GM18507 (cell line): ENCODE data around the gene CLIC2.
"Not testable (repeated sequence)": the region's sequence is repeated elsewhere in the genome, so short reads cannot be mapped to it uniquely, and the experiment has no call there.

Experiments
- DNase-seq: peaks from one replicate; pipeline ENCODE4 v3.0.0; 2011; ENCODE audit warnings: low read depth; ENCODE audit not compliant: insufficient read length; ENCODE audit errors: extremely low spot score
- FAIRE-seq: peaks from 2 replicates; lab custom pipeline; 2011; peaks lifted over from hg19 to GRCh38; lab: Jason Lieb, UNC

CLIC2 gene

GRCh38 chrX:155334486-155335336 lies at the start of gene CLIC2:
CLIC2 (minus strand) TSS chrX:155334614; CDS start chrX:155334427, 187 bp downstream.
- FAIRE-seq = no peak
- no peak for DNase-seq

GRCh38 chrX:155382529-155382967 lies 48.1 kb upstream of the CLIC2 start:
- not testable (repeated sequence) for DNase-seq, FAIRE-seq

- DNase-seq, FAIRE-seq: not testable (repeated sequence)
Observed at GRCh38 chrX:155381843-155382528, 47.6 kb upstream of the CLIC2 start, which contains the start of gene F8A2. F8A2 (plus strand) TSS chrX:155382095; CDS start chrX:155382115, 20 bp downstream.

DNA sequence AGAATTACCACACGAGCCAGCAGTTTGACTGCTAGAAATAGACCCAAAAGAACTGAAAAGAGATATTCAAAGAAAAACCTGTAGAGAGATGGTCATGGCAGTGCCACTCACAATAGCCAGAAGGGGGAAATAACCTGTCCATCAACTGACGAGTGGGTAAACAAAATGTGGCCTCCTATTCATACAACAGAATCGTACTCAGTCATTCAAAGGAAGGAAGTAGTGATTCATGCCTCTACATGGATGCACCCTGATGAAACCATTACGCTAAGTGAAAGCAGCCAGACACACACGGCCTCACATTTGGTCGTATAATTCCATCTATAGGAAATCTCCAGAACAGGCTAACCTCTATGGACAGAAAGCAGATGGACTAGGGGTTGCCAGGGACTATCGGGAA lies 45.4 kb upstream of the CLIC2 start:
- FAIRE-seq, DNase-seq: not testable (repeated sequence)

- not testable (repeated sequence) for FAIRE-seq, DNase-seq
Observed at GRCh38 chrX:155373777-155374458, 39.5 kb upstream of the CLIC2 start.

GRCh38 chrX:155363712-155364111 lies 29.3 kb upstream of the CLIC2 start:
- FAIRE-seq = not testable (repeated sequence)

GRCh38 chrX:155349448-155349847 lies 15.0 kb upstream of the CLIC2 start:
- not testable (repeated sequence) for FAIRE-seq, DNase-seq

More at GRCh38 chrX:155363712-155364111, 29.3 kb upstream of the CLIC2 start:
- not testable (repeated sequence) for DNase-seq

- FAIRE-seq, DNase-seq: not testable (repeated sequence)
Observed at GRCh38 chrX:155345689-155346088, 11.3 kb upstream of the CLIC2 start.

DNA sequence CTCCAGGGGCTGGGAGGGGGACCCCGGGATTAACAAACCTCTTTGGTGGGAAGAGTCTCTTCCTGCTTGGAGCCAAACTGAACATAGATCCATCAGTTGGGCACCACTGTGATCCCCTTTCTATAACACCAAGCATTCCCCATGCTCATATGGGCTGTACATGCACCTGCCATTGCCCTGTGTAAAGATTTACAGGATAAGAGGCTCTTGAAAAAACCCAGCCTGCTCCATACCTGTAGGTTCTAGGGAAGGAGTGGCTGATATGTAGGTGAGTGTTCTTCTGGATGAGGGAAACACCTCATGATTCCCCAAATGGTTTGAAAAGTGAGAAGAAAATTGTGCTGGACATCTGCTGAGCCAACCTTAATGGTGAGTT lies 911 bp upstream of the CLIC2 start:
- DNase-seq, FAIRE-seq: not testable (repeated sequence)

DNA sequence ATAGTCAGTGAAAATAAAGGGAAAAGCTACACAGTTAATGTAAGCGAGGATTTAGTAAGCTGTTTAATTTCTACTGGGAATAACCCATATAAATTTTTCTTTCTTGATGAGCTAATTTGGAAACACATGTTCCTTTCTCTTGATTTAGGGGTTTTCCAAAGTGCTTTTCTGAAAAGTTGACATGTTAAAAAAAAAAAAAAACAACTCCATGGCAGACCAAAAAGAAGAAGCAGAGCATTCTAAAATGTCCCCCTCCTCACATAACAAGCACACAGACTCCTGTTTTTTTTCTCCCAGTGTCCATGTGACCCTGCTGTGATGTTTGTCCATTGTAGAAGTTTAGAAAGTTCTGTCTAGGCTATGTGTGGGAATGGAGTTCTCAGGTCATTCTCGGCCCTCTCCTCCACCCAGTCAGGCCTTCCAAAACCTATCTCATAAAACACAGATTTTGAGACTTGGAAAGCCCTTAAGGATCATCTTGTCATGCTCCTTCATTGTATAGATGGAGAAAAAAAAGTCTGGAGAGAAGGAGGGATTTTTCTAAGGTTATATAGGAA lies 792 bp downstream of the CLIC2 start:
- FAIRE-seq = no peak
- DNase-seq = no peak

DNA sequence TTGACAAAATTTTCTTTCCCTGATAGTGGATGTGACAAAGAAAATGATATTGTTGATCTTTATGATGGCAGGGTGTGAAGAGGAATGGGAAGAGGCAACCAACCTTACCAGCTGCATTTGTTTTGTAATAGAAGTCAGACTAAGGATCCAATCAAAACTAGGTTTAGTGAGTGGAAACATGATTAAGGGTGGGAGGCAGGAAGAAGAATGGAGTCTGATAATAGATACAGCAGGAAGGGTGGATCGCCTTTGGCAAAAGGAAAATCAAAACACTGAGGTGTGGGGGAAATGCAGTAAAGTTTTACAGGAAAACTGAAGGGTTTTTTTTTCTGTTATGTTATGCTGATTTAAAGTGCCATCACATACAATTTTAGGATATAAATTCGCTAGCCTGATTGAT lies 3.4 kb downstream of the CLIC2 start:
- FAIRE-seq = no peak
- no peak for DNase-seq

GRCh38 chrX:155329293-155329692 lies 5.1 kb downstream of the CLIC2 start:
- peak; percentile 36 for FAIRE-seq
- DNase-seq = no peak

- DNase-seq (no peak), FAIRE-seq (peak; percentile 66)
Observed at GRCh38 chrX:155326610-155327009, 7.8 kb downstream of the CLIC2 start.

GRCh38 chrX:155314260-155314659 lies 20.2 kb downstream of the CLIC2 start:
- FAIRE-seq (no peak), DNase-seq (no peak)

GRCh38 chrX:155313766-155314165 lies 20.6 kb downstream of the CLIC2 start:
- FAIRE-seq = no peak
- DNase-seq = no peak

- FAIRE-seq (no peak), DNase-seq (no peak)
Observed at GRCh38 chrX:155293771-155294170, 40.6 kb downstream of the CLIC2 start.

GRCh38 chrX:155279873-155280272 lies 54.5 kb downstream of the CLIC2 start:
- no peak for DNase-seq
- FAIRE-seq = no peak

GRCh38 chrX:155270969-155271368 lies 63.4 kb downstream of the CLIC2 start:
- no peak for DNase-seq
- no peak for FAIRE-seq

DNA sequence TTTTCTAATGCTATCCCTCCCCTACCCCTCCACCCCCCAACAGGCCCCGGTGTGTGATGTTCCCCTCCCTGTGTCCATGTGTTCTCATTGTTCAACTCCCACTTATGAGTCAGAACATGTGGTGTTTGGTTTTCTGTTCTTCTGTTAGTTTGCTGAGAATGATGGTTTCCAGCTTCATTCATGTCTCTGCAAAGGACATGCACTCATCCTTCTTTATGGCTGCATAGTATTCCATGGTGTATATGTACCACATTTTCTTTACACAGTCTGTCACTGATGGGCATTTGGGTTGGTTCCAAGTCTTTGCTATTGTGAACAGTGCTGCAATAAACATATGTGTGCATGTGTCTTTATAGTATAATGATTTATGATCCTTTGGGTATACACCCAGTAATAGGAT lies 66.4 kb downstream of the CLIC2 start:
- FAIRE-seq = not testable (repeated sequence)

More for the DNA sequence above, 66.4 kb downstream of the CLIC2 start:
- not testable (repeated sequence) for DNase-seq
